A549 treated with Mapracorat at 1 μM for 4 hours (cell line): ENCODE data around the gene DIO3. TPM values are rescaled to one million over a fixed set of nuclear protein-coding genes. Genes with fewer than 3 reads are reported as not detected.

Experiments
- total RNA-seq: library from RNA; stranded (reverse); fragments of 200-300 nt; extraction: Qiagen RNA extraction; gene quantifications from 5 replicates; pipeline ENCODE4 v1.2.3, GENCODE V29; 2022

The DIO3 gene
- not detected in 5 replicates for total RNA-seq

DNA sequence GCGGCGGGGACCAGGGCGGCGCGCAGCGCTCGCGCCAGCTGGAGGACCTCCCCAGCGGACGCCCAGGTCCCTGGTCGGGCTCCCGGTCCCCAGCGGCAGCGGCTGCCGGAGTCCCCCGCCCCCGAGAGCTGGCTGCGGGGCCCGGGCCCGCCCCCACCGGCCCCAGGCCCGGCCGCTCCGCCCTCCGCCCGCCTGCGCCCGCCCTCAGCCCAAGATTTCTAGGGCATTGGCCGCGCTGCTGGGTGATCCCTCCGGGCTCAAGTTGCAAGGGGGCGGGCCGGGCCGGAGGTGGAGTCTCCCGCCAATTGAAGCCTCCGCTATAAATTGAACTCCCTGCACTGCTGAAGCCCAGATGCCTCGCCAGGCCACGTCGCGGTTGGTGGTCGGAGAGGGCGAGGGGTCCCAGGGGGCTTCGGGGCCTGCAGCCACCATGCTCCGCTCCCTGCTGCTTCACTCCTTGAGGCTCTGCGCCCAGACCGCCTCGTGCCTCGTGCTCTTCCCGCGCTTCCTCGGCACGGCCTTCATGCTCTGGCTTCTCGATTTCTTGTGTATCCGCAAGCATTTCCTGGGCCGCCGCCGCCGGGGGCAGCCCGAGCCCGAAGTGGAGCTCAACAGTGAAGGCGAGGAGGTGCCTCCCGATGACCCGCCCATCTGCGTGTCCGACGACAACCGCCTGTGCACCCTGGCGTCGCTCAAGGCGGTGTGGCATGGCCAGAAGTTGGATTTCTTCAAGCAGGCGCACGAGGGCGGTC is at the start of gene DIO3:
DIO3 (plus strand) TSS at position 351 of the 752 bp plus-strand sequence.

Other genes with a start within 250 kb of the DIO3 start
- 61.3 to 71.9 TPM (median 67.2 TPM) in 5 replicates for gene PPP2R5C, start 200.2 kb downstream of the DIO3 start, total RNA-seq